MM.1S (cell line): ENCODE measurements around the gene TRIM58.

Source experiments
- DNase-seq: peaks from one replicate; pipeline ENCODE4 v3.0.0-alpha.2; 2015
- H2AFZ ChIP-seq: fragments of 300-600 bp; sonication (generic); 2 replicates; pipeline ENCODE4 v1.6.0; 2016; ENCODE audit warnings: antibody characterized with exemption, low read length
- H3F3A ChIP-seq: fragments of 300-600 bp; sonication (generic); 2 replicates; pipeline ENCODE4 v1.6.1; 2016; ENCODE audit warnings: mild to moderate bottlenecking, antibody characterized with exemption, low read length, moderate library complexity, mixed read lengths; ENCODE audit not compliant: insufficient read depth
- H3K27ac ChIP-seq: fragments of 300-600 bp; sonication (generic); 2 replicates; pipeline ENCODE4 v1.5.1; 2016; ENCODE audit warnings: mild to moderate bottlenecking, low read length
- H3K27me3 ChIP-seq: fragments of 300-600 bp; sonication (generic); replicated peaks from 2 replicates; pipeline ENCODE4 v1.6.0; 2016; ENCODE audit warnings: low read length; ENCODE audit not compliant: insufficient read depth
- H3K36me3 ChIP-seq: fragments of 300-600 bp; sonication (generic); replicated peaks from 2 replicates; pipeline ENCODE4 v1.6.1; 2016; ENCODE audit warnings: mild to moderate bottlenecking, low read length, mixed read lengths; ENCODE audit not compliant: insufficient read depth
- H3K4me1 ChIP-seq: fragments of 300-600 bp; sonication (generic); 2 replicates; pipeline ENCODE4 v1.6.1; 2016; ENCODE audit warnings: low read length, mixed read lengths
- H3K4me2 ChIP-seq: fragments of 300-600 bp; sonication (generic); 2 replicates; pipeline ENCODE4 v1.6.0; 2016; ENCODE audit warnings: low read depth, low read length
- H3K4me3 ChIP-seq: fragments of 300-600 bp; sonication (generic); 2 replicates; pipeline ENCODE4 v1.5.1; 2016; ENCODE audit warnings: low read length, mixed read lengths
- H3K79me2 ChIP-seq: fragments of 300-600 bp; sonication (generic); 2 replicates; pipeline ENCODE4 v1.6.1; 2016; ENCODE audit warnings: mixed run types, low read length, mixed read lengths
- H3K9ac ChIP-seq: fragments of 300-600 bp; sonication (generic); 2 replicates; pipeline ENCODE4 v1.6.1; 2016; ENCODE audit warnings: low read length, mixed read lengths
- H3K9me2 ChIP-seq: fragments of 300-600 bp; sonication (generic); replicated peaks from 2 replicates; pipeline ENCODE4 v1.6.1; 2016; ENCODE audit warnings: mild to moderate bottlenecking, low read length, mixed read lengths; ENCODE audit not compliant: insufficient read depth
- H3K9me3 ChIP-seq: fragments of 300-600 bp; sonication (generic); replicated peaks from 2 replicates; pipeline ENCODE4 v1.6.1; 2016; ENCODE audit warnings: mild to moderate bottlenecking, low read length, mixed read lengths; ENCODE audit not compliant: insufficient read depth
- H4K20me1 ChIP-seq: fragments of 300-600 bp; sonication (generic); 2 replicates; pipeline ENCODE4 v1.6.1; 2016; ENCODE audit warnings: mild to moderate bottlenecking, low read length, moderate library complexity, mixed read lengths; ENCODE audit not compliant: insufficient read depth
- EZH2 ChIP-seq: fragments of 300-600 bp; sonication (generic); optimal IDR thresholded peaks from 2 replicates; pipeline ENCODE3; 2017; ENCODE audit warnings: low read depth, mild to moderate bottlenecking, antibody characterized with exemption, low read length, mixed read lengths
- EZH2phosphoT487 ChIP-seq: fragments of 300-600 bp; sonication (generic); IDR thresholded peaks from 2 replicates; pipeline ENCODE4 v1.6.1; 2018; ENCODE audit warnings: antibody characterized with exemption, low read length
- TF ChIP-seq, protein P1 (sequence below): fragments of 300-600 bp; sonication (generic); IDR thresholded peaks from 2 replicates; pipeline ENCODE4 v1.5.1; 2016; ENCODE audit warnings: antibody characterized with exemption, low read length, mixed read lengths

Gene TRIM58, protein sequence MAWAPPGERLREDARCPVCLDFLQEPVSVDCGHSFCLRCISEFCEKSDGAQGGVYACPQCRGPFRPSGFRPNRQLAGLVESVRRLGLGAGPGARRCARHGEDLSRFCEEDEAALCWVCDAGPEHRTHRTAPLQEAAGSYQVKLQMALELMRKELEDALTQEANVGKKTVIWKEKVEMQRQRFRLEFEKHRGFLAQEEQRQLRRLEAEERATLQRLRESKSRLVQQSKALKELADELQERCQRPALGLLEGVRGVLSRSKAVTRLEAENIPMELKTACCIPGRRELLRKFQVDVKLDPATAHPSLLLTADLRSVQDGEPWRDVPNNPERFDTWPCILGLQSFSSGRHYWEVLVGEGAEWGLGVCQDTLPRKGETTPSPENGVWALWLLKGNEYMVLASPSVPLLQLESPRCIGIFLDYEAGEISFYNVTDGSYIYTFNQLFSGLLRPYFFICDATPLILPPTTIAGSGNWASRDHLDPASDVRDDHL

DNA sequence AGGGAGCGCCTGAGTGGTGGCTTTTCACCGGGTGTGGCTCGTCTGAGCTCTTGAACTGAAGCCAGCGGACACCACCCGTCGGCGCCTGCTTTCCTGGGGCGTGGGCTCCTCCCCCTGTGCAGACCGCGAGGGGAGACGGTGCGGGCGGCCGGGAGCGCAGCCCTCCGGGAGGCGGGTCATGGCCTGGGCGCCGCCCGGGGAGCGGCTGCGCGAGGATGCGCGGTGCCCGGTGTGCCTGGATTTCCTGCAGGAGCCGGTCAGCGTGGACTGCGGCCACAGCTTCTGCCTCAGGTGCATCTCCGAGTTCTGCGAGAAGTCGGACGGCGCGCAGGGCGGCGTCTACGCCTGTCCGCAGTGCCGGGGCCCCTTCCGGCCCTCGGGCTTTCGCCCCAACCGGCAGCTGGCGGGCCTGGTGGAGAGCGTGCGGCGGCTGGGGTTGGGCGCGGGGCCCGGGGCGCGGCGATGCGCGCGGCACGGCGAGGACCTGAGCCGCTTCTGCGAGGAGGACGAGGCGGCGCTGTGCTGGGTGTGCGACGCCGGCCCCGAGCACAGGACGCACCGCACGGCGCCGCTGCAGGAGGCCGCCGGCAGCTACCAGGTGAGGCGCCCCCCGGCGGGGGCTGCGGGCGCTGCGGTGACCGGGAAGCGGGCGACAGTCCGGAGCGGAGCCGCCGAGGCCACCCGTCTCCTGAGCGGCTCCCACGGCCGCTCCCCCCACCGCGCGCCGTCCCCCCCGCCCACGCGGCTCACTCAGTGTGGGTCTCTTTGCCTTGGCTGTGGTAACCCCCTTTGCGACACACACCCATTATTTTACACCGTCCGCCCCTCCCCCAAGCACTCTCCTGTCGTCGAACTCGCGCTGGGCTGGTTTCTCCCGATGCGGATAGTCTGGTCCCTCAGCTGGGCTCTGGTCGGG is at the start of gene TRIM58:
Gene TRIM58 (plus strand): TSS at position 119 of the 916 bp plus-strand sequence. CDS start 60 bp downstream, at position 179.
- no peaks in the 10 kb centered on the region for H3F3A ChIP-seq
- H3K27me3 ChIP-seq, result no peaks in the 10 kb centered on the region
- DNase-seq, result no peak
- no peaks in the 10 kb centered on the region for H3K9me2 ChIP-seq
- H3K27ac ChIP-seq, result no peak within 1 kb of the TSS
- H3K4me1 ChIP-seq, result no peaks in the 10 kb centered on the region
- no peaks in the 10 kb centered on the region for H3K36me3 ChIP-seq
- no peaks in the 10 kb centered on the region for H3K79me2 ChIP-seq
- H4K20me1 ChIP-seq, result no peaks in the 10 kb centered on the region
- H3K4me2 ChIP-seq, result no peak within 1 kb of the TSS
- no peak within 1 kb of the TSS for H3K9ac ChIP-seq
- no peak within 1 kb of the TSS for H2AFZ ChIP-seq
- TF ChIP-seq EZH2 (no peak), EZH2phosphoT487 (no peak)
- TF ChIP-seq, protein P1, sequence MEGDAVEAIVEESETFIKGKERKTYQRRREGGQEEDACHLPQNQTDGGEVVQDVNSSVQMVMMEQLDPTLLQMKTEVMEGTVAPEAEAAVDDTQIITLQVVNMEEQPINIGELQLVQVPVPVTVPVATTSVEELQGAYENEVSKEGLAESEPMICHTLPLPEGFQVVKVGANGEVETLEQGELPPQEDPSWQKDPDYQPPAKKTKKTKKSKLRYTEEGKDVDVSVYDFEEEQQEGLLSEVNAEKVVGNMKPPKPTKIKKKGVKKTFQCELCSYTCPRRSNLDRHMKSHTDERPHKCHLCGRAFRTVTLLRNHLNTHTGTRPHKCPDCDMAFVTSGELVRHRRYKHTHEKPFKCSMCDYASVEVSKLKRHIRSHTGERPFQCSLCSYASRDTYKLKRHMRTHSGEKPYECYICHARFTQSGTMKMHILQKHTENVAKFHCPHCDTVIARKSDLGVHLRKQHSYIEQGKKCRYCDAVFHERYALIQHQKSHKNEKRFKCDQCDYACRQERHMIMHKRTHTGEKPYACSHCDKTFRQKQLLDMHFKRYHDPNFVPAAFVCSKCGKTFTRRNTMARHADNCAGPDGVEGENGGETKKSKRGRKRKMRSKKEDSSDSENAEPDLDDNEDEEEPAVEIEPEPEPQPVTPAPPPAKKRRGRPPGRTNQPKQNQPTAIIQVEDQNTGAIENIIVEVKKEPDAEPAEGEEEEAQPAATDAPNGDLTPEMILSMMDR, result no peak
- no peak within 1 kb of the TSS for H3K4me3 ChIP-seq
- H3K9me3 ChIP-seq, result no peaks in the 10 kb centered on the region

DNA sequence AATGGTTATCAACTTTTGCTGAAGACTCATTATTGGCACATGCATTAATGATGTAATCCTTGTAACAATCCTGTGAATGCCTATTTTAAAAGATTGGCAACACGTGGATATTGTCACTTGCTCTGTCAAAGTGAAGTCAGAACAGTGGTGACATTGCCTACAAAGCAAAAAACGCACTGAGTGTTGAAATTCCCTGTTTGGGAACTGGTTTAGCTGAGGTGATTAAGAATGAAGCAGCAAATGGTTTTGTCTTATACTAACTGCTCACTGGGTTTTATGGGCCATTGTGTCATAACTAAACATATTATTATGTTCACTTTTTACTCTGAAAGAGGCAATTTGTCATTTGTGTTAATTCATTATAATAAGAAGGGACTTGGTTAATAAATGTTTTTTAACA is 44.4 kb upstream of the TRIM58 start:
- TF ChIP-seq EZH2, result no peak
- no peak for TF ChIP-seq EZH2phosphoT487
- TF ChIP-seq, protein P1, result no peak
- Histone ChIP-seq H3K9me2 (no peaks in the 10 kb centered on the region), H3K4me1 (no peaks in the 10 kb centered on the region), H3F3A (no peaks in the 10 kb centered on the region), H4K20me1 (no peaks in the 10 kb centered on the region), H2AFZ (no peak overlapping the region), H3K9ac (no peak overlapping the region), H3K4me3 (no peak overlapping the region), H3K79me2 (no peaks in the 10 kb centered on the region), H3K27me3 (no peaks in the 10 kb centered on the region), H3K27ac (no peak overlapping the region), H3K36me3 (no peaks in the 10 kb centered on the region), H3K9me3 (no peaks in the 10 kb centered on the region), H3K4me2 (no peak overlapping the region)
- no peak for DNase-seq

DNA sequence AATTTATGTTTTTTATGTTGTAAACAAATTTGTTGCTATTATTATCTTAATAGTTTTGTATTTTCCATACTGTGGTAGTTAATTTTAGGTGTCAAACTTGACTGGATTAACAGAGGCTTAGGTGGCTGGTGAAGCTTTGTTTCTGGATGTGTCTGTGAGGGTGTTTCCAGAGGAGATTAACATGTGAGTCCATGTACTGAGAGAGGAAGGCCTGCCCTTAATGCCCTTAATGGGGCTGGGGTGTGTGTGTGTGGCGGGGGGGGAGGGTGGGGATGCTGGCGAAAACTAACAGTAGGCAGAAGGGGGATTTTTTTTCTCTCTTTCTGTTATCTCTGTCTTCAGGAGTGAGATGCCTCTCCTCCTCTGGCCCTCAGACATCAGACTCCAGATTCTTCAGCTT is 34.9 kb upstream of the TRIM58 start:
- Histone ChIP-seq H3K4me1 (no peaks in the 10 kb centered on the region), H2AFZ (no peak overlapping the region), H3K27me3 (no peaks in the 10 kb centered on the region), H3K9me2 (no peaks in the 10 kb centered on the region), H3K36me3 (no peaks in the 10 kb centered on the region), H3F3A (no peaks in the 10 kb centered on the region), H3K79me2 (no peaks in the 10 kb centered on the region), H3K4me3 (no peak overlapping the region), H3K4me2 (no peak overlapping the region), H3K9me3 (no peaks in the 10 kb centered on the region), H3K27ac (no peak overlapping the region), H4K20me1 (no peaks in the 10 kb centered on the region), H3K9ac (no peak overlapping the region)
- DNase-seq, result no peak
- no peak for TF ChIP-seq EZH2phosphoT487
- TF ChIP-seq EZH2, result no peak
- TF ChIP-seq, protein P1, result no peak
